Activated CD4-positive, CD25-positive, alpha-beta regulatory T cell treated with anti-CD3 and anti-CD28 coated beads, Interleukin-2, amount 50 U/mL, for 16 hours (primary cell): ENCODE results near the gene RAD51B.

ENCODE experiments used
- DNase-seq: peaks from one replicate; pipeline ENCODE4 v3.0.0-alpha.2; 2020; ENCODE audit warnings: low read depth, low spot score

Gene RAD51B

DNA sequence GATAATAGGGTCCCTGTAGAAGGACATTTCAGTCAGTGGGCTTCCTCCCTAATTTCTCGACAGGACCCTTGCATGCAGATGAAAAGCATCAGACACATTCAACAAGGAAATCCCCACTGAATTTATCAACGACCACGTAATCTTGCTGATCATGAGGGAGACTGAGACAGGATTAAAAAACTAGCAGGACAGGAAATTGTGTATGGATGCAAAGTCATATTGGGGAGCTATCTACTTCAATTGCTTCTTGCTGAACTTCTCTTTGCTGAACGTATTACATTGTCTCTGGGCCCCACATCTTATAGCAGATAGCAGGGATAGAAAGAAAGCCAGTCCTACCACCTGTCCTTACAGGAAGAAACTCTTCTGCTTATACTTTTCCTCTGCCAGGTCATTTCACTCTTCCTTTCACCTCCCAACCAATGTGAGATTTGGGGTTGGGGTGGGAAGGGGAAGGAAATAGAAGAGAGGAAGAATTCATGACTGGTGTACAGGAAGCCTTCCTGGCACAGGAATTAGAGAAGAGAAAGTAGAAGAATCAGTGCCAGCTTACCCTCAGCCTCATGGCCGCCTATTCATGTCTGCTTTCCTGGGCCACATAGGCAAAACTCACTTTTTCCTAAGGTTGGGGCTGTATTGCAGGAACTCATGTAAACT is 640.0 kb downstream of the RAD51B start:
- DNase-seq, result no peak

DNA sequence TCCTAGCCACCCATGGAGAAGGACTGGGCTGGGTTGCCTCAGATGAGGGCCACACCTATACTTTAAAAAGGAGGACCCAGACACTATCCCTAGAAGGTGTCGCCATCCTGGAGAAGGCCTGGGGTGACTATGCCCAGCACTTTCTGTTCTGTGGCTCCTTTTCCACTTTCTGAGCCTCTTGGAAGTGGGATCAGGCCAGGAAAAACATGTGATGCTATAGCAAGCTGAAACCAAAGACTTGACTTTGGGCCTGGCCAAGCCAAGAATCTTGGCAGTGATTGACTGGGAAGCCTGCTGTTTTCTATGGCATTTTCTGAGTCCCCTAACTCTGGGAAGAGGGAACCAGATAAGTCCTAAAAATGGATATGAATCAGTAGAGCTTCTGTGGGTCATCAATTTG is 641.0 kb downstream of the RAD51B start:
- no peak for DNase-seq

DNA sequence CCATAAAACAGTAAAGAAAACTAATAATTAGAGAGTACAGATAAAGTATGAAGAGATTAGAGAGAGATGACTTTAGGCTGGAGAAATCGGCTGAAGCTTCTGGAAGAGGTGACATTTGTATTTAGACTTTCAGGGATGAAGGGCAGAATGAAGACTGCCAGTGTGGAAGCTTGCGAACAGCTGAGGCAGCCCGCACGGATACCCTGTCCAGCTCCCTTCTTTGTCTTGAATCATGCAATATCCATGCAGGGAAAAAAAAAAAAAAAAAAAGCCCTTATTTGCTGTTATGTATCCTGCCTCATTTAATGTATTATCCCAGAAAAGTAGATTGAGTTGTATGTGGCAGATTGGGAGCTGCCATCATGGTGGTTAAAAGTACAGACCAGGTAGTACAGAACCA is 641.5 kb downstream of the RAD51B start:
- DNase-seq, result no peak

DNA sequence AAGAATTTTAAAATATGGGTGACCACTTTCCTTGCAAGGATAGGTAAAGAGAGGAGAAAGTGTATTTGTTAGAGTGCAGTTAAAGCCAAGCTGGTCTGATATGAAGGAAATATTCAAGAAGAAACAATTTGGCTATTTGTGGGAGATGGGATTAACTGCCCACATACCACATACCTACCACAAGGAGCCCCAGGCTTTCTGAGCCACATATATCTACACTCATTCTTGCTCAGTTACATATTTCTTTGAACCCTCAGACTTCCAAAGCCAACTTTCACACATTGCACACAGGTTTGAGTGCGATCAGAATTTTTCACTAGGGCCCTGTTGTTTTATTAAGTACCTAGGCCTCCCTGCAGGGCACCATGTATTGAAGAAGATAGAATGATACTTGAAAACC is 643.1 kb downstream of the RAD51B start:
- no peak for DNase-seq

DNA sequence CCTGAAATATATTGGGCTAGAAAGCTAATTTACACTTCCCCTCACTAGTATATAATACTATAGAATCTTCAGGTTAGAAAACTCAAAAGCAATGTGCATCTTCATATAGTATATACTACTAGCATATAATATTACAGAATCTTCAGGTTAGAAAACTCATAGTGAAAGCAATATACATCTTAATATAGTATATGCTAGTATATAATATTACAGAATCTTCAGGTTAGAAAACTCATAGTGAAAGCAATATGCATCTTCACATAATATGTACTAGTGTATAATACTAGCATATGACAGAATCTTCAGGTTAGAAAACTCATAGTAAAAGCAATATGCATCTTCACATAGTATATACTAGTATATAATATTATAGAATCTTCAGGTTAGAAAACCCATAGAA is 643.7 kb downstream of the RAD51B start:
- no peak for DNase-seq

DNA sequence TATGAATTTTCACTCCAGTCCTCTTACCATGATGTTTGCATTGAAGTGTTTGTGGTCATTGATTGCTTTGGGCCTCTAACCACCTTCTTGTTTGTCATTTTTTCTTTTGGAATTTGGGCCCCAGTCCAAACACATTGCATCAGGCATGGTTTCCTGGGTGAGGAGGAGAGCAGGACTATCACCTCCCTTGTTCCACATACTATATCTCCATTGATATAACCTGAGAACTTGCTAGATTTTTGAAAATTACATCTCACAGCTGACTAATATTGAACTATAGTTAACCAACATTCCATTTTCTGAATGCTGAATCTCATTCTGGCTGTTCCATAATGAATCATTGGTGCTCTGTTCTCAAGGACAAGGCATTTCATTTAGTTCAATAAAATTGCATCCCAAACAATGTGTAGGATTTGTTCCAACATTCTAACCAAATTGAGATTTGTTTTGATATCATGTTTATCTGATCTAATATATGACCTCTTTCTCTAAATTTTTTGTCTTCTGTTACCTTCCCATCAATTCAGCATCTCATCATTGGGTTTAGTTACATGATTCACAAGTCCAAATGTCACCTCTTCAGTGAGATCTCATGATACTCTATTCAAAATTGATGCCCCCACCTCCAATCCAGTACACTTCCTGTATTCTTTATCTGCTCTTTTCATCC is 644.3 kb downstream of the RAD51B start:
- DNase-seq, result no peak

DNA sequence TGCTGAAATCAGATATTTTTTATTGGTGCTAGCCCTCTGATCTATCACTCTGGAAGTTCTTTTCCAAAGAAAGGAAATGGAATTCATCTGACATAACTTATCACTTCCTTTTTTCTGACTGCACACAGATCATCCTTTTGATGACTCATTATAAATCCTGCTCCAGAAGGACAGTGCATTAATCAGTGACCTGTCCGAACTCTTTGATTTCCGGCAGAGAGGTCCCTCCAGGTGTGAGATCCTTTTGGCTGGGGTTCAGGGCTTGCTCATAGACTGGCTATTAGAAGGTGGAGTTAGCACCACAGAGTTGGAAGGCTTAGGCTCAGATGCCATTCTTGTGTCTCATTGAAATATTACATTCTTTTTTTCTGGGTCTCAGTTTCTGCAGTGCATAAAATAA is 645.1 kb downstream of the RAD51B start:
- DNase-seq, result no peak

DNA sequence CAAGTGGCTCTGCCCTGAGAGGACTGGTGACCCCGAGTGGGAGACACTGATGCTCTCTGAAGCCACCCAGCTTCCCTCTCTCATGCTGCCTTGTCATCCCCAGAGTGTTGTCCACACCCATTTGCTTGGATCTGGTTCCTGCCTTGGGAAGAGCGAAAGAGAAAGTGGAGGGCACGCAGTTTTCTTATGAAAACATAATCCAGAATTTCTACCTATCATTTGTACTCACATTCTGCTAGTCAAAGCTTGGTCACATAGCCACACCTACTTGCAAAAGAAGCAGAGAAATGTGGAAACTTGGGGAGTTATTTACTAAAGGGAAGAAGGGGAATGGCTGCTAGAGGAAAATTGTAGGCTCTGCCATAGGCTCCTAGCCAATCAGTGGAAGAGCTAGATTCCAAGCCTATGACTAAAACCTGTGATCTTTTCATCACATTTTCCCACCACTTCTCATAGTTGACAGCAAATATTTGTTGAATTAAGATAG is 647.0 kb downstream of the RAD51B start:
- DNase-seq, result no peak

DNA sequence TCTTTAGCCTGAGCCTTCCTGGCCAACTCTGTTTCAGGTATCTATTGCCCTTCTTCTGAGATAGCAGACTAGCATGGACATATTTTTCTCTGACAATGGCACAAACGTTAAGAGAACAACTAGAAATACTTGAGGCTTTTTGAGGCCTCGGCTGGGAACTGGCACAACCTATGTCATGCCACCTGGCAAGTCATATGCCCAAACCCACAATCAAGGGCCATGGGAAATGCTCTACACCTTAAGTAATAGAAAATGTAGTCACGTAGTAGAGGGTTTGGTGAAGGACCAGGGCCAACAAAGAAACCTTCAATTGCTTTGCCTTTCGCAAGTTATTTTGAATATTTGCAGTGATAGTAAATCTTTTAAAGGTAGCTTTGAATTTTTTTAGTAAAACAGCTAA is 647.8 kb downstream of the RAD51B start:
- no peak for DNase-seq

DNA sequence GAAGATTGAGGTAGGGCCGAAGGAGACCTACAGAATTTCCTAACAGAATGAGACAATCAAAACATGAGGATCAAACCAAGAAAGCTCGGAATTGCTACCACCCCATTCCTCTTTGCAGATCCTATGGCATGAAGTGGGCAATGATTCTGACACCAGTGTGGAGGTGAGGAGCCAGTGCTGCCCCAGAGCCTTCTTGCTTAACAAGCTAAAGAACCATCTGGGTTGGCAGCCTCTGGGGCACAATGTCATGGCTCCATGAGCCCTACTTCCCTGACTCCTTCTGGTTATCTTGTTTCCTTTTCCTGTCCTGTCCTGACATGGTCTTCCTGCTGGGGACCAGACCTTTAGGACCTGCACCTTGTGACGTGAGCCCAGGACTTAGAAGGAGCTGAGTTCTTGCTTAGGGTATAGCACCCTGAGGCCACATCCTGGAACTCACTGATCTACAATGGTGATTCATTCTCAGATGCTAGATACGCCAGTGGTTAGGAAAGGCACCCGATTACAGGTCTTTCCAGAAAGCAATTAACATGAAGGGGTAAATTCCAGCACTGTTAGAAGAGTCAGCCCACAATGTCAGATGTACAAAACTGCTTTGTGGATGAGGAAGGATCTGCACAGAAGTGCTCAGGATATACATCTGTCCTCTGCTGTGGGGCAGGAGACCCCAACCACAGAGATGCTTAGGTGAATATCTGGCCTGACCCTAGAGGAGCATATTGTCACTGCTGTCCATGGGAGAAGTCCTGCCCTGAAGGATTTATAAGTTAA is 649.0 kb downstream of the RAD51B start:
- no peak for DNase-seq

DNA sequence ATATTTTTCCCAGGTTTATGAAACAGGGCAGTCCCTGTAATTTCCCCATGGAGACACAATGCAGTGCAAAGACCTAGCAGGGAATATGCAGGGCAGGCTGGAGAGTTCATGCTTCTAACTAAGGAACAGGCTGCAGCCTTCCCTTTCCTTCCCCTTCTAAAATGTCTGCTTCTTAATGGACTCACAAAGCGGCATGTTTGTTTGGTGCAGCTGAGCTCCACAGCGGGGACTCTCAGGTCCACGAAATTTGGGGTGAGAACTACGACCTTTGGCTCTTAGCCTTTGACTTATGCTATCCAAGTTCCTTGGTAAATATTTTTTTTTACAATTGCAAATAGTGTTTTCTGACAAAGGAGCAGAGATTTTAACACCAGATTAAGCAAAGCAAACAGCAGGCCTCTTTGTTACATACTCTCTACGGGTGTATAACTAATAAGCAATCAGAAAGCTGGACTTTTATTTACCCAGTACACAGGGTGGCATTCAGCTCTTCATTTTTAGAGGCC is 649.7 kb downstream of the RAD51B start:
- DNase-seq, result no peak

DNA sequence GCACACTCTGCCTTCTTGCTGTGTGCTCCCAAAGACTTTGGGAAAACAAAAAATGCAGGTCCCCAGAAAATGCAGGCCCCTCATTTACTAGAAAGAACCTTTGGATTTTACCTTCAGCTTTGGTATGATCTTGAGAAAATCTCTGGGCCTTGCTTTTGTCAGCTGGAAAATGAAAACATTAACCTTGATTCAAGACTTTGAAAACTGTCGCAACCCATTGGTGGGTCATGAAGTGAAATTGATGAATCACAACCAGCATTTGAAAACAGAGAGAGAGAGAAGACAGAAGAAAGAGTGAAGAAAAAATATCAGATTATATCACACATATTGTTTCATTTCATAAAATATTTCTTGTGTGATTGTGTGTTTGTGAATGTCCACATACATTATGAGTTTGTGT is 650.8 kb downstream of the RAD51B start:
- no peak for DNase-seq

DNA sequence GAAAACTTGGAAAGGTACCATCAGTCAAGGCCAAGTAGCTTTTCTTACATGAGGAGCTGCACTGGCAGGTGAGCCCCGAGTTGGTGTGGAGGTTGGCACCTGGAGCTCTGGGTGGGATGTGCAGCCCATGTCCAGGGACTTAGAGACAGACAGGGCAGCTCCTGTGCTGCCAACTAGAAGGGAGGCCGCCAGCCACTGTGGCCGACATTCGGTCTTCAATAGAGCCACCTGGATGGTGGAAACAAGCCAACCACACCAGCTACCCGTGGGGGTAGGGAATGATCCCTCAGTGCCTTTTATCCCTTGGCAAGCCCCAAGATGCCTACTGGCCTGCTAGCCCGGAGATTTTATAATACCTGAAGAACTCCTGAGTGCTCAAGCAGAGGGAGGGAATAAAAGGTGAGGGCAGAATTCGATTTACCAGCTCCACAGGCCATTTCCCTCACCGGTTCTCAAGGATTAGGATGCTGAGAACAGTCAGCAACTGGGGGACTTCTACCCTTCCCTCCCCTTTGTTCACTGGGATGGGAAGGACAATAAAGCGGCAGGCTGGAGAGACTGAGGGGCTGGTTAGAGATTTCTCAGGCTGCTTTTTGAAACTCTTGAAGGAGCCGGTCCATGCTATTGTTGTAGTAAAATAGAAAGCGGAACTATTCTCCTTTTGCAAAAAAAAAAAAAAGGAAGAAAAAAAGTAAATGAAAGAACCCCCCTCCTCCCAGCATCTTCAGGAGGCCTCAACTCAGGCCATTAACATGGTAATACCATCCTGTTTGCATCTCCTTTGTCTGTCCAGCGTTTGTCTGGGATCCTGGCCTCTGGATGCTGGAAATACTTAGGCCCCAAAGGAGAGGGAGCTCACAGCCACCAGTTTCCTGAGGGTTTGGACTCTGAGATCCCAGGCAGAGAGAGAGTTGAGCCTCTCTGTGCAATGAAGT is 651.7 kb downstream of the RAD51B start:
- DNase-seq, result no peak

DNA sequence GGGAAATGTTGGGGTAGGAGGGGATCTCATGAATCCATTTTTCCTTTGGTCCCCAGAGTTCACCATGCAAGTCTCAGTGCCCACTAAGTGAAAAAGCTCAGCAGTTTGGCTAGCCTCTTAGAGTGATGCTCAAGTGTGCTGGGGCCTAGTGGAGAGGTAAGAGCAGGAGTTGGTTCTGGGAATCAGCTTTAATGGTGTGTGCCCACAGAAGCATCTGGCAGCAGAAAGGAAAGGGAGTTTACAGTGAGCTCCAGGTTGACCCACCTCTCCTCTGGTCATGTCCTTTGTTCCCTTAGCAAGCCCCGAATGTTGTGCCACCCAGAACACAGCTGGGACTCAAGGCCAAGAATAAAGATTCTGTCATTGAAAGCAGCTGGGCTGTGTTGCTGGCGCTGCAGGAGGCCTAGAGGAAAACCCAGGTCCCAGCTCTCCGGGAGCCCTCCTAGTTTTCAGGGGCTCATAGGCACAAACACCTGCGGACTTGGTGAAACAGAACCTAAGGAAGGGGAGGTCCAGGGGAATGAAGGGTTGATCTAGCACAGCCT is 652.5 kb downstream of the RAD51B start:
- no peak for DNase-seq

DNA sequence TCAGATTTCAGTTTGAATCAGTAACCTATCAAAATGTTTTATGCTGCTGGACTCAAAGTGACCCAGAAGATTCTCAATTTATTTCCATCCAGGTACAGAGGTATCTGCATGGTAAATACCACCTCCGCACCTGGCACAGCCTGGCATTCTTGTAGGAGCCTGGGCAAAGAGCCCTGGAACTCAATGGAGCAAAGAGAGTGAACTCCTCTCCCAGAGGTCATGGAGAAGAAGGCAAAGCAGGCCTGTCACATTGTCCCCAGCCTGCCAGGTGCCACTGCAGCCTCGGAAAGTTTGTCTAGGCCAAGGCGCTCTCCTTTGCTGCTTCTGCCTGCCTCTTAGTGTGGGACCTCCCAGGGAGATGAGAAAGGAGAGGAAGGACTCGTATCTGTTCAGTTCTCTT is 653.5 kb downstream of the RAD51B start:
- no peak for DNase-seq

DNA sequence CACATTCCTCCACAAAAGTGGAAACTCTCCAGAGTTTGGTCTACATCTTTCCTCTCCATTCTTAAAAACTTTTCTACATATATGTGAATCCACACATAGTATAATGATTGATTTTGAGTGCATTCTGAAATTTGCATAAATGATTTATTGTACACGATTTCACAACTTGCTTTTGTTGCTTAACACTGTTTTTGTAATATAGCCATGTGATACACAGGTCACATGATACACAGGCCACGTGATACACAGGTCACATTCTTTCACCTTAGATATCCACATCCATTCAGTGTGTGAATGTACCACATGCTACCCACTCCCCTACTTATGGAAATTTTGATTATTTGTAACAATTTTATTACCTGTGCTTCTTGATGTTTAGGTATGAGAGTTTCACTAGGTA is 654.2 kb downstream of the RAD51B start:
- DNase-seq, result no peak

DNA sequence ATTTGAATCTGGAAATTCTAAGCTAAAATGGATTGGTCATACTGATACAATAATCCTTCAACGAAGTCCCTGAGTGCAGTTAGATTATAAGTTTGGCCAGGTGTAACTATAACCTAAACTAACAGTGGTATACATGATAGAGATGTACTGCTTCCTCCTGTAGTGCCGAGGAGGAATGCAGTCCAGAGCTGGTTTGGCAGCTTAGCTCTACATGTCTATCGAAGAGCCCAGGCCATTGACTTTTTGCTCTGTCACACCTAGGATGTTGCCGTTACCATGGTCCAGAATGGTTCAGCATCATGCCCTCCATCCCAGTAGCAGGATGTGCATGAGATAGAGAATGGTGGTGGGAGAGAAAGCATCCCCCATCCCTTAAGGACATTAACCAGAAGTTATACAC is 655.2 kb downstream of the RAD51B start:
- DNase-seq, result no peak

DNA sequence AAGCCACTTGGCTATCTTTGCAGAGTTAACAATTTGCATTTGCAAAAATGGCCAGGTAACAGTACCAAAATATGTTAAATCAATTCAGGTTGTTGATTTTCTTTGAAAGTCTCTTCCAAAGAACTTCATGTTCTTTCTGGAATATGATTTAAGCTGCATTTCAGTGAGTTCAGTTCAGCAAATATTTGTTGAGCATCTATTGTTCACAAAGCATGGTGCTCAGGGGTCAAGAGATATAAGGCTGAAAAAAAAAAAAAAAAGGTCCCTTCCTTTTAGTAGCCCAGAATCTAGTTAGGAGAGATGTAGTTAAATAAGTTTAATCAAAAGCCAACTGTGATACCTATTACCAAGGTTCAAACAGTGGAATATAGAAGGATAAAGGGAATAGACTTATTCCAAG is 656.2 kb downstream of the RAD51B start:
- no peak for DNase-seq

DNA sequence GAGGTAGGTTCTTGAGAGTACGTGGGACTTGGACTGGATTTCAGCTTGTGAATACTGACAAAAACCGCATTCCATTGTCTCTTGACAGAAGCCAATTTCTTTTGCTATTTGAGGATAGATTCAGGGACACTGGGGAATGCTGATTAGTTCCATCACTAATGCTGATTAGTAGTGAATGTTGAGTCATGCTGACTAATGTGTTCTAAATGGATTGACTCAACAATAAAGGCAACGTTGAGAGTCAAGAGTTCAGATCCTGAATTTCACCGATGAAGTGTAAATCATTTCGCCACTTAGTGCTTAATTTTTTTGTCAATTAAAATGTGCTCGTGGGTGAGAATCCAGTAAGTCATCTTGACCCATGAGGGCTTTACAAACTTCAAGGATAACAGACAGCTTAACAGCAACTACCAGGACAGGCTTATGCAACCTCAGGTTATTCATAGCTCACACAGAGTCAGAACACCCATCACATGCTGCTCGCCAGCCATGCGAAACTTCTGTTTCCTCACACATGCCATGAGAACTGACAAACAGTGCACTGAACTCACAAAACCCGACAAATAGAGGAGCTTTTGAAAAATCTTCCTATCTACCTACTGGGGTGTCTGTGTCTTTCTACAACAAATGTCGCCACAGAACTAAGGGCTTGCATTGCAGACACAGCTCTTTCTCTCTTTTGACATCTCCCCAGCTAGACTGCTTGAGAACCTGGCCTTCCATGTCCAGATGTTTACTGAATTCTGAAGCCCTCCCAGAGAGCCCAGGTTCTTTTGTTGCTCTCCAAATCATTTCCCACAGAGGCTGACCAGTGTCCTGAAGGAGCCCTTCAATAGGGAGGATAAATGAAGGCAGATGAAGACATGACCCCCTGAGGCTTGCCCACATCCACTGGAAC is 656.9 kb downstream of the RAD51B start:
- no peak for DNase-seq

DNA sequence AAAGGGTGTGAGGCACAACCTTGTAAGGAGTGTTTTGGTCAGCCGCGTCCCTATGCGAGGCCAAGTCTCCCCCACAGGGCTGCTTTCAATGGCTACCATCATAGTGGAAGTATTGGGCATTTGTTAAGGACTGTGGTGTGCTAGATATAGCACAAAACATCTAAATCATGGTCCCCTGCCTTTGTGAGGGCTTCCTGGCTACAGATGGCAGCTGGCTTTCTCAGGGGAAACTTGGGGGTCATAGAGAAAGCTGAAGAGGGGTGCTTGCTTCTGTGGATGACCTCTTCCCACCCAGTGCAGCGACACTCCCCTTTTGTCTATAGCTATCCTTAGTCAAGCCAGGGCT is 657.5 kb downstream of the RAD51B start:
- DNase-seq, result no peak
